ACC112 (cell line): ENCODE measurements around the gene SRP68.

Experiments
- H2AFZ ChIP-seq: fragments of 200-600 bp; sonication (generic); one replicate; pipeline ENCODE4 v1.6.0; 2017; ENCODE audit warnings: antibody characterized with exemption, low read length; ENCODE audit not compliant: unreplicated experiment
- H3K27ac ChIP-seq: fragments of 200-600 bp; sonication (generic); 2 replicates; pipeline ENCODE4 v1.5.1; 2014; ENCODE audit warnings: low read depth, mild to moderate bottlenecking, antibody characterized with exemption, low read length, moderate library complexity
- H3K27me3 ChIP-seq: fragments of 200-600 bp; sonication (generic); 2 replicates; pipeline ENCODE4 v1.6.1; 2014; ENCODE audit warnings: mild to moderate bottlenecking, antibody characterized with exemption, low read length, moderate library complexity, mixed read lengths; ENCODE audit not compliant: insufficient read depth
- H3K36me3 ChIP-seq: fragments of 200-600 bp; sonication (generic); 2 replicates; pipeline ENCODE4 v1.6.1; 2016; ENCODE audit warnings: mild to moderate bottlenecking, antibody characterized with exemption, low read length, moderate library complexity, mixed read lengths; ENCODE audit not compliant: insufficient read depth
- H3K4me1 ChIP-seq: fragments of 200-600 bp; sonication (generic); one replicate; pipeline ENCODE4 v1.6.1; 2016; ENCODE audit warnings: low read length, mixed read lengths; ENCODE audit not compliant: insufficient read depth, unreplicated experiment, control insufficient read depth
- H3K4me3 ChIP-seq: fragments of 200-600 bp; sonication (generic); 2 replicates; pipeline ENCODE4 v1.5.1; 2014; ENCODE audit warnings: mild to moderate bottlenecking, low read depth, low read length
- H3K79me2 ChIP-seq: fragments of 200-600 bp; sonication (generic); one replicate; pipeline ENCODE4 v1.6.0; 2016; ENCODE audit warnings: low read length; ENCODE audit not compliant: control insufficient read depth, unreplicated experiment, insufficient read depth

SRP68 gene

DNA sequence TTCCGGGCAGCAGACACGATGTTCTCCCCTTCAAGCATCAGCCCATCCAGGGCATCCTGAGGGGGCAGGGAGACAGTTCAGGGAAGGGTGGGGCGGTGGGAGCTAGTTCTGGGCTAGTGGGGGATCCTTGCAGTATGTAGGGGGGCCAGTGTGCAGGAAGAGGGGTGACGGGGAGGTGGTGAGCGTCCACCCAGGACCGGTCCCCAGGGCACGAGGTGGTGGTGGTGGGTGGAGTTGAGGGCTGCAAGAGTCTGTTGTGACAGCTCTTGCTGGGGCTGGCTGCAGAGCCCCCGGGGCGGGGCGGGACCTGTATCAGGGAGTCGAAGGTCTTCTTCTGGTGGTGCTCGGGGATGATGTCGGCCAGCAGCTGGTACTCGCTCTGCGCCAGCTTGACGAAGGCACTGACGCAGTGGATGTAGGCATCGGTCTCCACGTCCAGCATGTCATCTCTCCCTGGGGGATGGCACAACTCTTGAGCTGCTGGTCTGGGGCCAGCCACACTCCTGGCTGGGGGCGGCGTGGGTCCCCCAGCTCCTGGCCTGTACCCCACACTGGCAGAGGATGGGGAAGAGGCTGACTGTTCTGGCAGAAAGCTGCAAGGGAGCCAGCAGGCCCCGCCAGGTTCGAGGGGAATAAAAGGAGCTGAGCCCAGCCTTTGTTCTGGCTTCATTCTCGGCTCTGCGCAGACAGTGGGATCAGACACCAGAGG is 16.7 kb upstream of the SRP68 start:
- Histone ChIP-seq H3K27ac (no peak overlapping the region), H3K4me3 (no peak overlapping the region), H2AFZ (no peak overlapping the region), H3K27me3 (no peaks in the 10 kb centered on the region), H3K79me2 (no peaks in the 10 kb centered on the region), H3K36me3 (peaks cover 10% of the 10 kb centered on the region; the same call in 1 of the 2 replicates), H3K4me1 (no peaks in the 10 kb centered on the region)

DNA sequence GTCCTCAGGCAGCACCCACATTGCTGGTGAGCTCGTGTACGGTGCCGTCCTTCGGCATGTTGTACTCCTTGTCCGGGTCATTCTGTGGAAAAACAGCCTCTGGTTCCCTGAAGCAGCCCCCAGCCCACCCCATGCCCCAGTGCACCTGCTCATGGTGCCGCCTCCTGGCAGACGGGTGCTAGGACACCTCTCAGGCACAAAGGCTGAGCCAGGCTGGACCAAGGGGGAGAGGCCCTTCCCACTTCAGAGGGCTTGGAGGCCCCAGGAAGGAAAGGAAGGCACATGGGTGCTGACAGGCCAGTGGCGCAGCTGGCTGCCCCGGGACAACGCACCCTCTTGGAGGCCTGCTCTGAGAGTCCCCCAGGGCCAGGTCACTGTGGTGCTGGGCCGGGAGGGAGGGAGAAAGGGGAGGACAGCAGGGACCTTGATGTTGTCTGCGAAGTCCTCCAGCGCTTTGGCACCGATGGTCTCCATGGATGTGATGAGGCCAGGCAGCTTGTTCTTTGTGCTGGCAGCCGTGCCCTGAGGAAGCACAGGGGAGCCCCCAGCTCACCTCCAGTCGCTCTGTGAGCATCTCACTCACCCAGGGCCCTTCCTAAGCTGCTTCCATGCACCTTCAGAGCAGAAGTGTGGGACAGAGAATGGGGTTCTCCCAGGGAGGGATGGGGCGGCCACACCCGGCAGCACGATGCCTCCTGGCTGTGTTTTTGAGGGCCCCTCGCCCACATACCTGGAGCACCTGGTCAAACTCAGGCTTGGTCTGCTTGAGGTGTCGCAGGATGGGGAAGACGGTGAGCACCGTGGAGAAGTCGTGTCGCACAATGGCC is 15.9 kb upstream of the SRP68 start:
- no peaks in the 10 kb centered on the region for H3K27me3 ChIP-seq
- no peak overlapping the region for H3K4me3 ChIP-seq
- no peaks in the 10 kb centered on the region for H3K79me2 ChIP-seq
- no peak overlapping the region for H3K27ac ChIP-seq
- H3K36me3 ChIP-seq: peaks cover 7% of the 10 kb centered on the region; the same call in 1 of the 2 replicates
- H3K4me1 ChIP-seq: no peaks in the 10 kb centered on the region
- no peak overlapping the region for H2AFZ ChIP-seq

DNA sequence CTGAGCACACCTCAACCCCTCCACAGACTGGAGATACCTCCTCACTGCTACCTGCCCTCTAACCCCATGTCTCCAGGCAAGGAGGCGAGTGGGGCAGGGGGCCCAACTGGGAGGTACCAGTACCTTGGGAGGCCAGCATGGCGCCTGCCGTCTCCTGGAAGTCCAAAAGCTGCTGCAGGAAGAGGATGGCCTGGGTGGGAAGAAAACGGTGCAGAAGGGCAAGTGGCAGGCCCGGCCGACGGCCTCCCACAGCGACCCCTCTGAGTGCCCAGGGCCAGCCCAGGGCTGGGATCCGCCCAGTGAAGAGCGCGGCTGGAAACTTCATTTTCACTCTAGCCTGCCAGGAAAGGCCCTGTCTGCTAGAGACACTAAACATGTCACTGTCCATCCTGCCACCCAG is 15.2 kb upstream of the SRP68 start:
- H2AFZ ChIP-seq: no peak overlapping the region
- H3K36me3 ChIP-seq: peaks cover 4% of the 10 kb centered on the region; the same call in 1 of the 2 replicates
- no peak overlapping the region for H3K27ac ChIP-seq
- no peaks in the 10 kb centered on the region for H3K27me3 ChIP-seq
- H3K79me2 ChIP-seq: no peaks in the 10 kb centered on the region
- H3K4me1 ChIP-seq: no peaks in the 10 kb centered on the region
- H3K4me3 ChIP-seq: no peak overlapping the region

DNA sequence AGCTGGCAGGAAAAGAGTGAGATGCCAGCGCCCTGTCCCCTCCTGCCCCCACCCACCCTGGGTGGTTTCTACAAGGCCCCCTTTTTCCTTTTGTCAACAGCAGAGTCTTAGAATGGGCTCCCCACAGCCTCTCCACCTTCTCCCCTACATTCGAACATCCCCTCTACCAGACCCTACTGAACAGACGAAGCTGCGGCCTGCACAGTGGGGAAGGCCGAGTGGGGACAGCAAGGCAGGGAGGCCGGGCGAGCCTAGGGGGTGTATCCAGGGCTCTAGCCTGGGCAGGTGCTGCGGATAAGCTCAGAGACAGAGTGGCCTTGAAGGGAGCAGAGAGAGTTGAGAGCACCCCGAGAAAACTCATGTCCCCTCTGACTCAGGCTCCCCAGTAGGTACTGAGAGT is 14.1 kb upstream of the SRP68 start:
- peaks cover 4% of the 10 kb centered on the region; the same call in 1 of the 2 replicates for H3K36me3 ChIP-seq

DNA sequence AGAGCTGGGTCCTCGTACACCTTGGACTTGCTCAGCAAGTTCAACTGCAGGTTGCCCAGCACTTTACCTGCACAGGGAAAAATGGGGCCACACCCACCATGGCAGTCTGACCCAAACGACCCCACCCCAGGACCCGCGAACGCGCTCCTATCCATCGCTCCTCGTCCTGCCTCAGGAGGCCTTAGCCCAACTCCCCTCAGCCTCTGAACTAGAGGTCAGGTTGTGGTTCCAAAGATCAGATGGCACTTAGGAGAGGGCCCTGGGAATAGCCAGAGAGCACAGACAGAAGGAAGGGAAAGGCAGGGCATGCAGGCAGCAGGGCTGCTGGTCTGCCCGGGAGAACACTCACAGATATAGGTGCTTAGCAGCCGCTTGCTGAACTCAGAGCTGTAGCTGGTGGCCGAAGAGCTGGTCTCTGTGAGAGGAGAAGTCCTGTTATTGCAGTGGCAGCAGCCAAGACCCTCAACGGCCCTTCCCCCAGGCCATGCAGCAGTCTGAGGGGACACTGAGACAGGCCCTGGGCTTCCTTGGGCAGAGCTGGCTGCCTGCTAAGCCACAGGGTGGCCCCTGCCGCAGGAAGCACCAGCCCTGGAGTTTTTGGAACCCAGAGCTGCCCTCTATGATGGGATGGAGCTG is 13.5 kb upstream of the SRP68 start:
- H3K27ac ChIP-seq: no peak overlapping the region
- H3K4me1 ChIP-seq: no peaks in the 10 kb centered on the region
- H3K79me2 ChIP-seq: no peaks in the 10 kb centered on the region
- H2AFZ ChIP-seq: no peak overlapping the region
- no peaks in the 10 kb centered on the region for H3K27me3 ChIP-seq
- no peak overlapping the region for H3K4me3 ChIP-seq
- peaks cover 4% of the 10 kb centered on the region; the same call in 1 of the 2 replicates for H3K36me3 ChIP-seq

More for the DNA sequence above, 14.1 kb upstream of the SRP68 start:
- no peak overlapping the region for H3K27ac ChIP-seq
- no peaks in the 10 kb centered on the region for H3K4me1 ChIP-seq
- H3K4me3 ChIP-seq: no peak overlapping the region
- H3K79me2 ChIP-seq: no peaks in the 10 kb centered on the region
- H3K27me3 ChIP-seq: no peaks in the 10 kb centered on the region
- H2AFZ ChIP-seq: no peak overlapping the region

DNA sequence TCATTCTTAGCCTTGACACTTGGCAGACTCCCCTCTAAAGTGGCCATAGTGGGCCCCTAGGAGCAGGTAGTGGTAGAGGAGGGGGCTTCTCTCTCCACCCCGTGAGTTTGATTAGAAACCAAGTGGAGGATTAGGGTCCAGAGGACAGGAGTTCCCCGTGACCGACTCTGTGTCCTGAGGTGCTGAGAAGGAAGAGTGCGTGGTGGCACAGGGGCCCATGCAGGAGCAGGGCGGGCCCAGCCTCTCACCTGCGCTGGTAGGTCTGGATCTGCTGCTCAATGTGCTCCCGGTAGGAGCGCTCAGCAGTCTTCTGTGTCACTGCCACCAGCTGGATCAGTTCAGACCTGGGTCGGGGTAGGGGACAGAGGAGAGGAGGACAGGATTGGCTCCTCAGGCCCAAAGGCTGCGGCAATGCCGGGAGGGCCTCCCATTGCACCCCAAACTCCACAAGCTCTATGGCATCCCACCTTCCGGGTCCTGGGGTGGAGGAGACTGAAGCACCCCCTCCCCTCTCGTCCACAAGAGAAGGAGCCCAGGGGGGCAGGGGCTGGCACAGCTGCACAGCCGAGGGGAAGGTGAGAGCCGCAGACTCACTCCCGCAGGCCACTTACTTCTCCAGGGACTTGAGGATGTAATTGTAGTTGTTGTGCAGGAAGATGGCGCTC is 12.9 kb upstream of the SRP68 start:
- Histone ChIP-seq H3K4me1 (no peaks in the 10 kb centered on the region), H3K4me3 (no peak overlapping the region), H3K36me3 (peaks cover 4% of the 10 kb centered on the region; the same call in 1 of the 2 replicates)

DNA sequence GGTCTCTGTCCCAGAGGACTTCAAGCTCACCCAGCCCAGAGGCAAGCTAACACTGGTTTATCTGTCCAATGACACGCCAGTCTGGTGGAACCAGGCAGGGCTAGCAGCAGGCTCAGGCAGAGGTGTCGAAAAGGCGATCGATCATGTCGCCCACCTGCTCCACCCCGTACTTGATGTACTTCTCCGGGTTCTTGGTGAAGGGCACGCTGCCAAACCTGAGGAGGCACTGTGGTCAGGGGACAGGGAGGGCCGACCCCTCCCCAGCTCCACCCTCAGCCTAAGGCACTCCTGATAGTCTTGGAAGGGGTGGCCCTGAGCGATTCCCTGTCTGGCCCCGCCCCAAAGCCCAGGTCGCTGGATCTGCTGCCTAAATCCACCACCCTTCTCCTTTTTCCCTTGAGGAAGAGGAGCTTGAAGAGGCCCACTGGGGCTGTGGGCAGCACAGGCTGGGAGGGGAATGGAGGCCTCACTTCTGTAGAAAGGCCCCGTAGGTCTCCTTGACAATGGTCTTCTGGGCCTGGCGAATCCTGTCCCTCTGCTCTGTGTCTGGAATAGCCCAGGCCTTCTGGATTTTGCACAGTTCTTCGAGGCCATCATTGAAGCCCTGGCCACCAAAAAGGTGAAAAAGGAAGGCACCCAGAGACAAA is 11.3 kb upstream of the SRP68 start:
- H3K36me3 ChIP-seq: peaks cover 4% of the 10 kb centered on the region; the same call in 1 of the 2 replicates
- H3K4me1 ChIP-seq: no peaks in the 10 kb centered on the region
- no peak overlapping the region for H3K27ac ChIP-seq
- H3K4me3 ChIP-seq: no peak overlapping the region
- H3K79me2 ChIP-seq: no peaks in the 10 kb centered on the region
- peaks cover 20% of the 10 kb centered on the region for H3K27me3 ChIP-seq
- no peak overlapping the region for H2AFZ ChIP-seq

More for the DNA sequence above, 12.9 kb upstream of the SRP68 start:
- Histone ChIP-seq H3K27me3 (peaks cover 4% of the 10 kb centered on the region; the same call in 1 of the 2 replicates), H3K27ac (no peak overlapping the region), H2AFZ (no peak overlapping the region), H3K79me2 (no peaks in the 10 kb centered on the region)

DNA sequence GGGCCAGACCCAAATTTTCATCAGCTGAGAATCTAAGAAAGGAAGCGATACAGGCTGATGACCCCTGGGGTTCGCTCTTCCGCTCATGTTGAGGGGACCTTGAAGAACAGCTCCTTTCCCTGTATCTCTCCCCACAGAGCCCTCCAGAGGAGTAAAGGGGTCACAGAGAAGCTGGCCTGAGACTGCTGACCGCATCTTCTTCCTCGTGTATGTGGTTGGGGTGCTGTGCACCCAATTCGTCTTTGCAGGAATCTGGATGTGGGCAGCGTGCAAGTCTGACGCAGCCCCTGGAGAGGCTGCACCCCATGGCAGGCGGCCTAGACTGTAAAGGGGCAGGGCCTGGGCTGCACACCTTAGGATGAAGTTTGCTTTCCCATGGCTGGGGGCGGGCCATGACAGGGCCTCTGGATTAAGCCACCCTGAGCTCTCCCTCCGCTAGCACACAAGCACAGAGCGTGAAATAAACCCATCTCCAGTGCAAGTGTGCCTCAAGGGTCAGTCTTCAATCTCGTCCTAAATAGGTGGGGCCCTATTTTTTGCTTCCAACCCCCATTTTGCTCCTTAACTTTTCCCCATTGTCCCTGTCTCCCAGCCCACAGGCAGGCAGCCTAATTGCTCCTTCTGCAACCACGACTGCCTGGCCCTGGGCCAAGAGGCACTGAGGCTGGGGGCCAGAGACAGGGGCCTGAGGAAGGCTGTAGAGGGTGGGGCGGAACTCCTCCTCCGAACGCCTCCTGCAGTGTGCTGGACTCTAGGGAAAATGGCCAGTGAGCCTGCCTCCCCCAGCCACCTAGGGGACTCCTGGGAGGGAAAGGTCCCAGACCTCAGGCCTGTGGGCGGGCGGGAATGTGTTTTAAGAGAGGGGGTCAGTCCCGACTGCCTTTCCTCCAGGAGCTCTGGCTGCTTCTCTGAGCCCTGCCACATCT is 10.3 kb upstream of the SRP68 start:
- H3K4me1 ChIP-seq: no peaks in the 10 kb centered on the region
- H3K79me2 ChIP-seq: no peaks in the 10 kb centered on the region
- H3K27ac ChIP-seq: no peak overlapping the region
- H3K27me3 ChIP-seq: peaks cover 30% of the 10 kb centered on the region
- no peak overlapping the region for H3K4me3 ChIP-seq
- no peak overlapping the region for H2AFZ ChIP-seq
- peaks cover 4% of the 10 kb centered on the region; the same call in 1 of the 2 replicates for H3K36me3 ChIP-seq
